HepG2 (cell line): Measurements from ENCODE around the gene SERPINA3. TPM values are rescaled to one million over a fixed set of nuclear protein-coding genes. Genes with fewer than 3 reads are reported as not detected.

Experiments
- ATF7-NPFF ChIP-seq: sonication (generic); formaldehyde crosslinking; IDR thresholded peaks from 2 replicates; pipeline ENCODE4 v1.8.1; 2023; ENCODE audit warnings: mild to moderate bottlenecking, low read depth, missing genetic modification reagents, moderate library complexity
- ATRX ChIP-seq: sonication (generic); formaldehyde crosslinking; IDR thresholded peaks from 2 replicates; pipeline ENCODE4 v1.4.0; 2020; ENCODE audit warnings: missing genetic modification reagents, borderline replicate concordance
- CHD2 ChIP-seq: IDR thresholded peaks from 2 replicates; pipeline ENCODE4 v1.6.1; 2011; ENCODE audit warnings: low read depth, low read length, improper control_type of control experiment
- DNMT1 ChIP-seq: sonication (generic); formaldehyde crosslinking; IDR thresholded peaks from 2 replicates; pipeline ENCODE4 v1.5.1; 2020; ENCODE audit warnings: mild to moderate bottlenecking, missing genetic modification reagents
- DR1 ChIP-seq: sonication (generic); formaldehyde crosslinking; IDR thresholded peaks from 2 replicates; pipeline ENCODE4 v1.8.0; 2021; ENCODE audit warnings: mild to moderate bottlenecking, missing genetic modification reagents, inconsistent platforms
- FOXJ3 ChIP-seq: sonication (generic); formaldehyde crosslinking; IDR thresholded peaks from 2 replicates; pipeline ENCODE4 v1.4.0; 2020; ENCODE audit warnings: missing genetic modification reagents, mild to moderate bottlenecking, borderline replicate concordance
- HNRNPH1 ChIP-seq: fragments of 200-400 bp; formaldehyde crosslinking; optimal IDR thresholded peaks from 2 replicates; pipeline ENCODE3; 2017; ENCODE audit warnings: mild to moderate bottlenecking, low read depth, low read length
- HOXA3 ChIP-seq: sonication (generic); formaldehyde crosslinking; IDR thresholded peaks from 2 replicates; pipeline ENCODE4 v1.5.0; 2020; ENCODE audit warnings: missing genetic modification reagents
- IRF2 ChIP-seq: IDR thresholded peaks from 2 replicates; pipeline ENCODE4 v1.6.1; 2018; ENCODE audit warnings: missing genetic modification reagents, missing compliant biosample characterization
- KAT2B ChIP-seq: fragments of 150-350 bp; IDR thresholded peaks from 2 replicates; pipeline ENCODE4 v1.6.1; 2014; ENCODE audit warnings: low read depth, low read length, borderline replicate concordance
- KMT2B ChIP-seq: IDR thresholded peaks from 2 replicates; pipeline ENCODE4 v1.6.1; 2016; ENCODE audit warnings: missing genetic modification reagents, missing compliant biosample characterization
- NFATC3 ChIP-seq: sonication (generic); formaldehyde crosslinking; IDR thresholded peaks from 2 replicates; pipeline ENCODE4 v1.5.1; 2020; ENCODE audit warnings: mild to moderate bottlenecking, missing genetic modification reagents
- PHF21A ChIP-seq: sonication (generic); formaldehyde crosslinking; IDR thresholded peaks from 2 replicates; pipeline ENCODE4 v1.5.0; 2020; ENCODE audit warnings: mild to moderate bottlenecking, missing genetic modification reagents
- RAD21 ChIP-seq: fragments of 450-650 bp; formaldehyde crosslinking; IDR thresholded peaks from 2 replicates; pipeline ENCODE4 v1.5.0; 2020; ENCODE audit warnings: mild to moderate bottlenecking
- RXRA ChIP-seq: sonication (generic); formaldehyde crosslinking; IDR thresholded peaks from 2 replicates; pipeline ENCODE4 v1.5.1; 2020; ENCODE audit warnings: missing genetic modification reagents
- SCMH1 ChIP-seq: sonication (generic); formaldehyde crosslinking; IDR thresholded peaks from 2 replicates; pipeline ENCODE4 v1.9.0; 2021; ENCODE audit warnings: missing genetic modification reagents, mild to moderate bottlenecking, borderline replicate concordance
- SETDB1 ChIP-seq: sonication (generic); formaldehyde crosslinking; IDR thresholded peaks from 2 replicates; pipeline ENCODE4 v1.5.1; 2020; ENCODE audit warnings: missing genetic modification reagents, mild to moderate bottlenecking, borderline replicate concordance
- SIN3A ChIP-seq: IDR thresholded peaks from 2 replicates; pipeline ENCODE4 v1.6.1; 2011; ENCODE audit warnings: low read depth, mild to moderate bottlenecking, control low read depth, low read length, borderline replicate concordance
- SMAD9 ChIP-seq: sonication (generic); formaldehyde crosslinking; IDR thresholded peaks from 2 replicates; pipeline ENCODE4 v1.5.1; 2020; ENCODE audit warnings: mild to moderate bottlenecking, missing genetic modification reagents
- SMC3 ChIP-seq: IDR thresholded peaks from 2 replicates; pipeline ENCODE4 v1.6.1; 2011; ENCODE audit warnings: low read length, improper control_type of control experiment
- ZNF234 ChIP-seq: sonication (generic); formaldehyde crosslinking; conservative IDR thresholded peaks from 2 replicates; pipeline ENCODE4 v1.5.1; 2020; ENCODE audit warnings: mild to moderate bottlenecking, missing genetic modification reagents
- ZNF343 ChIP-seq: sonication (generic); formaldehyde crosslinking; IDR thresholded peaks from 2 replicates; pipeline ENCODE4 v1.4.0; 2020; ENCODE audit warnings: mild to moderate bottlenecking, missing genetic modification reagents
- ZNF468 ChIP-seq: sonication (generic); formaldehyde crosslinking; IDR thresholded peaks from 2 replicates; pipeline ENCODE4 v1.8.0; 2022; ENCODE audit warnings: mild to moderate bottlenecking, moderate library complexity, missing genetic modification reagents
- ZNF543 ChIP-seq: sonication (generic); formaldehyde crosslinking; IDR thresholded peaks from 2 replicates; pipeline ENCODE4 v1.4.0; 2020; ENCODE audit warnings: mild to moderate bottlenecking, missing genetic modification reagents
- ZNF703 ChIP-seq: sonication (generic); formaldehyde crosslinking; IDR thresholded peaks from 2 replicates; pipeline ENCODE4 v1.5.1; 2020; ENCODE audit warnings: missing genetic modification reagents, mild to moderate bottlenecking, moderate library complexity, borderline replicate concordance
- ZNF713 ChIP-seq: sonication (generic); formaldehyde crosslinking; IDR thresholded peaks from 2 replicates; pipeline ENCODE4 v1.4.0; 2020; ENCODE audit warnings: mild to moderate bottlenecking, missing genetic modification reagents
- ZNF879 ChIP-seq: sonication (generic); formaldehyde crosslinking; IDR thresholded peaks from 2 replicates; pipeline ENCODE4 v1.8.1; 2023; ENCODE audit warnings: missing genetic modification reagents
- polyA plus RNA-seq, 8 experiments: library from polyadenylated mRNA; depleted of rRNA in 3 of 8; stranded (reverse) in 7 of 8; unstranded in 1 of 8; fragments of >200 nt; fragmentation: Illumina TruSeq in 4 of 8; extraction: Trizol in 4 of 8; gene quantifications; 2 replicates each; pipeline versions ENCODE4 v1.2.1 to v1.2.3, GENCODE V29; 2011 to 2016; ENCODE audit warnings: low read depth in 4 of 8, missing spikeins in 1 of 8, mixed read lengths in 1 of 8; ENCODE audit not compliant: insufficient read depth in 1 of 8
- total RNA-seq, 5 experiments: library from RNA; depleted of rRNA; stranded (reverse); fragments of >200 nt; fragmentation: Illumina TruSeq; extraction: Trizol; gene quantifications; 2 replicates each; pipeline ENCODE4 v1.2.3, GENCODE V29; 2016; ENCODE audit warnings: low read depth in 1 of 5
- TF ChIP-seq, protein P1 (sequence below): sonication (generic); formaldehyde crosslinking; IDR thresholded peaks from 2 replicates; pipeline ENCODE4 v1.5.0; 2020; ENCODE audit warnings: missing genetic modification reagents
- TF ChIP-seq, protein P2 (sequence below): sonication (generic); formaldehyde crosslinking; conservative IDR thresholded peaks from 2 replicates; pipeline ENCODE4 v1.4.0; 2020; ENCODE audit warnings: missing genetic modification reagents
- TF ChIP-seq, protein P3 (sequence below): sonication (generic); formaldehyde crosslinking; IDR thresholded peaks from 2 replicates; pipeline ENCODE4 v1.8.0; 2022; ENCODE audit warnings: missing genetic modification reagents, mild to moderate bottlenecking, borderline replicate concordance
- TF ChIP-seq, protein P4 (sequence below): sonication (generic); formaldehyde crosslinking; IDR thresholded peaks from 2 replicates; pipeline ENCODE4 v1.4.0; 2020; ENCODE audit warnings: missing genetic modification reagents

SERPINA3 gene
- total and polyA plus RNA-seq, 2 of the 13 experiments (the other 11 are each of a cell fraction or from before 2014, with no cell fraction given), result 825 to 2,200 TPM

DNA sequence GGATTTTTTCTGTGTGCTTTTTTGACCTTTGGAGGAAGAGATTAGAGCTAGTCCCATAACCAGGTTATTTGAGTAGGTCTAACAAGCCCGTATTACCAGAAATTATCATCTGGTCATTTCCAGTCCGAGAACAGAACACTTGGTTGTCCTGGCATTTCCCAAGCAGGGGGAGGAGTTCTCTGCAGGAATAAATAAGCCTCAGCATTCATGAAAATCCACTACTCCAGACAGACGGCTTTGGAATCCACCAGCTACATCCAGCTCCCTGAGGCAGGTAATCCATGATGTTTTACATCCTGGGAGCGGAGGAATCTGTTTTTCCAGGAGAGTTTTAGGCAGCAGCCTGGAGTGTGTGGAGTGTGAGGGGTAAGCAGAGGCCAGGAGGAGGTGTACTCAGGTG is at the start of gene SERPINA3 (continued):
- TF ChIP-seq ZNF468 (0 out of 2 replicates have a peak, but pooled peaks have one; percentile 43), SETDB1 (CRISPR knock-in tag) (no peak), ZNF879 (CRISPR knock-in tag) (no peak), CHD2 (no peak), ZNF713 (CRISPR knock-in tag) (no peak), ATF7-NPFF (no peak), KAT2B (no peak), ZNF703 (no peak), PHF21A (CRISPR knock-in tag) (no peak), ATRX (CRISPR knock-in tag) (no peak), KMT2B (CRISPR knock-in tag) (no peak), ZNF234 (CRISPR knock-in tag) (no peak), DR1 (CRISPR knock-in tag) (peak; percentile 79; the same call in 1 of the 2 replicates), HNRNPH1 (no peak), RAD21 (CRISPR knock-in tag) (no peak), SMAD9 (no peak), FOXJ3 (CRISPR knock-in tag) (peak; percentile 26; the same call in 1 of the 2 replicates), RXRA (CRISPR knock-in tag) (no peak), ZNF543 (CRISPR knock-in tag) (no peak), SIN3A (no peak), NFATC3 (CRISPR knock-in tag) (no peak), DNMT1 (CRISPR knock-in tag) (no peak), IRF2 (CRISPR knock-in tag) (peak; percentile 51; the same call in 1 of the 2 replicates), SMC3 (no peak), SCMH1 (CRISPR knock-in tag) (no peak), ZNF343 (CRISPR knock-in tag) (no peak), HOXA3 (CRISPR knock-in tag) (no peak)
- TF ChIP-seq, protein P1, sequence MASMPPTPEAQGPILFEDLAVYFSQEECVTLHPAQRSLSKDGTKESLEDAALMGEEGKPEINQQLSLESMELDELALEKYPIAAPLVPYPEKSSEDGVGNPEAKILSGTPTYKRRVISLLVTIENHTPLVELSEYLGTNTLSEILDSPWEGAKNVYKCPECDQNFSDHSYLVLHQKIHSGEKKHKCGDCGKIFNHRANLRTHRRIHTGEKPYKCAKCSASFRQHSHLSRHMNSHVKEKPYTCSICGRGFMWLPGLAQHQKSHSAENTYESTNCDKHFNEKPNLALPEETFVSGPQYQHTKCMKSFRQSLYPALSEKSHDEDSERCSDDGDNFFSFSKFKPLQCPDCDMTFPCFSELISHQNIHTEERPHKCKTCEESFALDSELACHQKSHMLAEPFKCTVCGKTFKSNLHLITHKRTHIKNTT (CRISPR knock-in tag), result no peak
- TF ChIP-seq, protein P2, sequence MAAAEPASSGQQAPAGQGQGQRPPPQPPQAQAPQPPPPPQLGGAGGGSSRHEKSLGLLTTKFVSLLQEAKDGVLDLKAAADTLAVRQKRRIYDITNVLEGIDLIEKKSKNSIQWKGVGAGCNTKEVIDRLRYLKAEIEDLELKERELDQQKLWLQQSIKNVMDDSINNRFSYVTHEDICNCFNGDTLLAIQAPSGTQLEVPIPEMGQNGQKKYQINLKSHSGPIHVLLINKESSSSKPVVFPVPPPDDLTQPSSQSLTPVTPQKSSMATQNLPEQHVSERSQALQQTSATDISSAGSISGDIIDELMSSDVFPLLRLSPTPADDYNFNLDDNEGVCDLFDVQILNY, result no peak
- TF ChIP-seq, protein P3, sequence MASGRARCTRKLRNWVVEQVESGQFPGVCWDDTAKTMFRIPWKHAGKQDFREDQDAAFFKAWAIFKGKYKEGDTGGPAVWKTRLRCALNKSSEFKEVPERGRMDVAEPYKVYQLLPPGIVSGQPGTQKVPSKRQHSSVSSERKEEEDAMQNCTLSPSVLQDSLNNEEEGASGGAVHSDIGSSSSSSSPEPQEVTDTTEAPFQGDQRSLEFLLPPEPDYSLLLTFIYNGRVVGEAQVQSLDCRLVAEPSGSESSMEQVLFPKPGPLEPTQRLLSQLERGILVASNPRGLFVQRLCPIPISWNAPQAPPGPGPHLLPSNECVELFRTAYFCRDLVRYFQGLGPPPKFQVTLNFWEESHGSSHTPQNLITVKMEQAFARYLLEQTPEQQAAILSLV (CRISPR knock-in tag), result no peak
- TF ChIP-seq, protein P4, sequence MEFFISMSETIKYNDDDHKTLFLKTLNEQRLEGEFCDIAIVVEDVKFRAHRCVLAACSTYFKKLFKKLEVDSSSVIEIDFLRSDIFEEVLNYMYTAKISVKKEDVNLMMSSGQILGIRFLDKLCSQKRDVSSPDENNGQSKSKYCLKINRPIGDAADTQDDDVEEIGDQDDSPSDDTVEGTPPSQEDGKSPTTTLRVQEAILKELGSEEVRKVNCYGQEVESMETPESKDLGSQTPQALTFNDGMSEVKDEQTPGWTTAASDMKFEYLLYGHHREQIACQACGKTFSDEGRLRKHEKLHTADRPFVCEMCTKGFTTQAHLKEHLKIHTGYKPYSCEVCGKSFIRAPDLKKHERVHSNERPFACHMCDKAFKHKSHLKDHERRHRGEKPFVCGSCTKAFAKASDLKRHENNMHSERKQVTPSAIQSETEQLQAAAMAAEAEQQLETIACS (CRISPR knock-in tag), result no peak
